Measurements from ENCODE around the gene TCEA2. TPM values are rescaled to one million over a fixed set of nuclear protein-coding genes. Genes with fewer than 3 reads are reported as not detected.

Gene TCEA2
- total and polyA plus RNA-seq, 9 of the 15 experiments (the other 6 are each of a cell fraction or from before 2014, with no cell fraction given), result 1.4 to 28.7 (median 5.4) TPM

DNA sequence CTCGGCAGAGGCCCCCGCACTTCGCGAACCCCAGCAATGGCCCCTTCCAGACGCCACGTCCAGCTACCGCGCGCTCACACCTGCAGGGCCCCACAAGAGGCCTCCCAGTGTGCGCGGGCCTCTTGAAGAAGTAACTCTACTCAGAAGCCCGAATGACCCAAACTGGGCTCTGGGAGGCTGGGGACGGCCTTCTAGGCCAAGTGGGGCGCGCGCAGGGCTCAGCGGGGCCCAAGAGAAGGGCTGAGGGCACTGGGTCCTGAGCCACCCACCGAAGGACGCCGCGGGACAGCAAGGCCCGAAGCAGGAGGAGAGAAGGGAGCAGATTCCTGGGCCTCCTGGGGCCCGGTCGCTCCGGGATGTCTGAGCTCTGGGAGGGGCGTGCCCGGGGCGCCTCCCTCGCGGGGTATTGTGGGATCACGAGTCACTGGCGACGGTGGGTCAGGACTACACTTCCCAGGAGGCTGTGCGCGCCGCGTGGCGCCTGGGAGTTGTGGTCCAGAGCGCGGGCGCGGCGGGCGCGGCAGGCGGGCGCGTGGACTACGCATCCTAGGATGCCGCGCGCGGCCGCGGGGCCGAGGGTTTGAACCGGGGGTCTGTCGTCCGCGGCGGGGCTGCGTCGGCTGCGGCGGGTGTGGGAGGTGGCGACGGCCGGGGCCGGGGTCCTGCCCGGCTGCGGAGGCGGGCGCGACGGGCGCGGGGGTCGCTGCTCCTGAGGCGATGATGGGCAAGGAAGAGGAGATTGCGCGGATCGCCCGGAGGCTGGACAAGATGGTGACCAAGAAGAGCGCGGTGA is at the start of gene TCEA2 (continued):
- TF ChIP-seq, protein P1, sequence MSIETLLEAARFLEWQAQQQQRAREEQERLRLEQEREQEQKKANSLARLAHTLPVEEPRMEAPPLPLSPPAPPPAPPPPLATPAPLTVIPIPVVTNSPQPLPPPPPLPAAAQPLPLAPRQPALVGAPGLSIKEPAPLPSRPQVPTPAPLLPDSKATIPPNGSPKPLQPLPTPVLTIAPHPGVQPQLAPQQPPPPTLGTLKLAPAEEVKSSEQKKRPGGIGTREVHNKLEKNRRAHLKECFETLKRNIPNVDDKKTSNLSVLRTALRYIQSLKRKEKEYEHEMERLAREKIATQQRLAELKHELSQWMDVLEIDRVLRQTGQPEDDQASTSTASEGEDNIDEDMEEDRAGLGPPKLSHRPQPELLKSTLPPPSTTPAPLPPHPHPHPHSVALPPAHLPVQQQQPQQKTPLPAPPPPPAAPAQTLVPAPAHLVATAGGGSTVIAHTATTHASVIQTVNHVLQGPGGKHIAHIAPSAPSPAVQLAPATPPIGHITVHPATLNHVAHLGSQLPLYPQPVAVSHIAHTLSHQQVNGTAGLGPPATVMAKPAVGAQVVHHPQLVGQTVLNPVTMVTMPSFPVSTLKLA (conservative IDR thresholded peaks at IDR 0.05), result peak in 1 of 2 experiments; percentile 90; a peak in 2 of 4 replicates
- TF ChIP-seq MYNN (IDR thresholded peaks at IDR 0.05) (0 out of 2 replicates have a peak, but pooled peaks have one; percentile 22), MYNN (CRISPR knock-in tag; IDR thresholded peaks at IDR 0.05) (no peak), HNRNPL (IDR thresholded peaks at IDR 0.05; ENCODE audit: low read depth, low read length) (no peak), GTF2F1 (IDR thresholded peaks at IDR 0.05; ENCODE audit: low read depth, low read length) (no peak), KDM4B (IDR thresholded peaks at IDR 0.05; ENCODE audit: borderline replicate concordance in 2 of 2, low read depth in 1 of 2) (no peak), FOXJ2 (tag; IDR thresholded peaks at IDR 0.05) (peak; percentile 57; the same call in 1 of the 2 replicates), TEAD2 (tag; IDR thresholded peaks at IDR 0.05) (no peak), CHD1 (IDR thresholded peaks at IDR 0.05; ENCODE audit: low read length) (no peak), RFX1 (IDR thresholded peaks at IDR 0.05) (no peak), CBX3 (IDR thresholded peaks at IDR 0.05; ENCODE audit: borderline replicate concordance in 1 of 2, low read length in 2 of 2) (no peak), GABPA (tag; conservative IDR thresholded peaks at IDR 0.05; ENCODE audit: low read depth) (peak; percentile 73), RUNX1 (IDR thresholded peaks at IDR 0.05; ENCODE audit: low read depth) (no peak)
- TF ChIP-seq, protein P2, sequence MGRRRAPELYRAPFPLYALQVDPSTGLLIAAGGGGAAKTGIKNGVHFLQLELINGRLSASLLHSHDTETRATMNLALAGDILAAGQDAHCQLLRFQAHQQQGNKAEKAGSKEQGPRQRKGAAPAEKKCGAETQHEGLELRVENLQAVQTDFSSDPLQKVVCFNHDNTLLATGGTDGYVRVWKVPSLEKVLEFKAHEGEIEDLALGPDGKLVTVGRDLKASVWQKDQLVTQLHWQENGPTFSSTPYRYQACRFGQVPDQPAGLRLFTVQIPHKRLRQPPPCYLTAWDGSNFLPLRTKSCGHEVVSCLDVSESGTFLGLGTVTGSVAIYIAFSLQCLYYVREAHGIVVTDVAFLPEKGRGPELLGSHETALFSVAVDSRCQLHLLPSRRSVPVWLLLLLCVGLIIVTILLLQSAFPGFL (CRISPR knock-in tag; IDR thresholded peaks at IDR 0.05), result no peak
- TF ChIP-seq, protein P3, sequence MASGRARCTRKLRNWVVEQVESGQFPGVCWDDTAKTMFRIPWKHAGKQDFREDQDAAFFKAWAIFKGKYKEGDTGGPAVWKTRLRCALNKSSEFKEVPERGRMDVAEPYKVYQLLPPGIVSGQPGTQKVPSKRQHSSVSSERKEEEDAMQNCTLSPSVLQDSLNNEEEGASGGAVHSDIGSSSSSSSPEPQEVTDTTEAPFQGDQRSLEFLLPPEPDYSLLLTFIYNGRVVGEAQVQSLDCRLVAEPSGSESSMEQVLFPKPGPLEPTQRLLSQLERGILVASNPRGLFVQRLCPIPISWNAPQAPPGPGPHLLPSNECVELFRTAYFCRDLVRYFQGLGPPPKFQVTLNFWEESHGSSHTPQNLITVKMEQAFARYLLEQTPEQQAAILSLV (tag; IDR thresholded peaks at IDR 0.05), result no peak
- TF ChIP-seq, protein P4, sequence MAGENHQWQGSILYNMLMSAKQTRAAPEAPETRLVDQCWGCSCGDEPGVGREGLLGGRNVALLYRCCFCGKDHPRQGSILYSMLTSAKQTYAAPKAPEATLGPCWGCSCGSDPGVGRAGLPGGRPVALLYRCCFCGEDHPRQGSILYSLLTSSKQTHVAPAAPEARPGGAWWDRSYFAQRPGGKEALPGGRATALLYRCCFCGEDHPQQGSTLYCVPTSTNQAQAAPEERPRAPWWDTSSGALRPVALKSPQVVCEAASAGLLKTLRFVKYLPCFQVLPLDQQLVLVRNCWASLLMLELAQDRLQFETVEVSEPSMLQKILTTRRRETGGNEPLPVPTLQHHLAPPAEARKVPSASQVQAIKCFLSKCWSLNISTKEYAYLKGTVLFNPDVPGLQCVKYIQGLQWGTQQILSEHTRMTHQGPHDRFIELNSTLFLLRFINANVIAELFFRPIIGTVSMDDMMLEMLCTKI (IDR thresholded peaks at IDR 0.05; ENCODE audit: partially characterized antibody), result no peak
